ENCODE data around the gene CCDC85C.

Gene CCDC85C

GRCh38 chr14:99519931-99520421 lies 84.0 kb downstream of the CCDC85C start:
- no peak for DNase-seq

DNA sequence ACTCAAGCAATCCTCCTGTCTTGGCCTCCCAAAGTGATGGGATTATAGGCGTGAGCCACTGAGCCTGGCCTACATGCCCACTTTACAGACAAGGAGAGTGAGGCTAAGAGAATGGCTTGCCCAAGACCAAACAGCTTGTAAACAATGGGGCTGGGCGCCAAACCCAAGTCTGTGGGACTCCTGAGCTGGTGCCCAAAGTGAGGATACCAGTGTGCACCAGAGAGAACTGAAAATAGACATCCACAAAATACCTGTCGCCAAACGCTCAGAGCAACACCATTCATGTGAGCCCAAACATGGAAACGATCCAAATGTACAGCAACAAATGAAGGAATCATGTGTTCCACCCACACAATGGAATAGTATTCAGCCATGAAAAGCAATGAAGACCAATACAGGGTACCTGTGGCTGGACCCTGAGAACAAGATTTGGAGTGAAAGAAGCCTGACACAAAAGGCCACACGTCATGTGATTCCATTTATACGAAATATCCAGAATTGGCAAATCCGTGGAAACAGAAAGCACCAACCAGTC lies 84.6 kb downstream of the CCDC85C start:
- no peak for DNase-seq

DNA sequence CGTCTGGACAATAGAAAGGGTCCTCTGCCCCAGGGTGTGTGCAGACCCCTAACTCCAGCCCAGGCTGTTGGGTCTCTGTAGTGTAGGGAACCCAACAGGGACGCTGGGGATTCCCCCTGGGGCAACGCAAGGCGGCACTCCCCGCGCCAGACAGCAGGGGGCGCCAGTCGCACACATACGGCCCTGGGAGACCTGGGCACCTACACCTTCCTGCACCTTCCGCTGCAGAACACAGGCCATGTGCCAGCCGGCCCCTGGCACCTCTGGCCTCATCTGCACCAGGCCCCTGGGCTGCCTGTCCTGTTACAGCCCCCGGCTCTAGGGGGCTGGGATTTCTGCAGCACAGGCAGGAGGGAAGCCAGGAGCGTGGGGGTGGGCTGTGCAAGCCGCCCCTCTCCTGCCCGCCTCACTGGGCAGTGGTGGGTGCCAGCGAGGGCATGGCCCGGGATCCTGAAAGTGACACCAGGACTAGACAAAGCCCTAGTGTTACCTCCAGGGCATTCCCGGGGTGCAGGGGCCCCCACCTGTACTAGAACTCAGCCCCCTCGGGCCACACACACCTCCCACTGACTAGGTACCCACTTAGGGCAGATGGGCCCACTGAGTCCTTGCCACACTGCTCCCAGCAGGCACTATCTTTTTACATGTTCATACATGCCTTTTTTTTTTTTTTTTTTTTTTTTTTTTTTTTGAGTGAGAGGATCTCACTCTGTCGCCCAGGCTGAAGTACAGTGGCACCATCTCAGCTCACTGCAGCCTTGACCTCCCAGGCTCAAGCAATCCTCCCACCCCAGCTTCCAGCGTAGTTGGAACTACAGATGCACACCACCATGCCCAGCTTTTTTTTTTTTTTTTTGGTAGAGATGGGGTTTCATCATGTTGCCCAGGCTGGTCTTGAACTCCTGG lies 85.3 kb downstream of the CCDC85C start:
- DNase-seq, result no peak

DNA sequence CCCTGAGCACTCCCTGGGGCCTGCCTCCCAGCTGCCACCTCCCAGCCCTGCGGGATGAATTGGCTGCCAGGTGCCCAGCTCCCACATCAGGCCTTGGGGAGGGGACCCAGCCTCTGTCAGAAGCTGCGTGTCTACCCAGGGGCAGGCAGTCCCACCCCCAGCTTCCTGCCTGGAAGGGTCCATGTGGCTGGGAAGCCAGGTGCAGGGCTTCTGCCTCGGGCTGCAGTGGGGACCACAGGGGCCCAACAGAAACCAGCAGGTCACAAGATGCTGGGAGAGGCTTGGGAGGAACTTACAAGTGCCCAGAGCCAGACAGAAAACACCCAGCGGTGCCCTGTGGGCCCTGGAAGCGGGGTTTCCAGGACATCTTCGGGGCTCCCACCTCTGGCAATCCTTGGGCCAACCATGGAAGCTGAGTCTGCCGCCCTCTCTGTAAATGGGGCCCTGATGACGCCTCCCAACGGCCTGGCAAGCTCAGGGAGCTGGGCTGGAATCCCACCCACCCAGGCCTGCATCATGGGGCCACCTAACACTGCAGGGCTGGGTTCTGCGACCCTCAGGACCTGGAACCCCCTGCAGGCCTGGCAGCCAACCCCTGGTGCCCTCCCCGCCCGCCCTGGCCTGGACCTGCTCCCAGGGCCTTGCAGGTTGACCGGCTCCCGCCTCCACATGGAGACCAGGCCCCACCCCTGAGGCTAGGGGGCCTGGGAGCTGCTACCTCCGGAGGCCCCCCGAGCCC lies 86.2 kb downstream of the CCDC85C start:
- DNase-seq, result no peak

DNA sequence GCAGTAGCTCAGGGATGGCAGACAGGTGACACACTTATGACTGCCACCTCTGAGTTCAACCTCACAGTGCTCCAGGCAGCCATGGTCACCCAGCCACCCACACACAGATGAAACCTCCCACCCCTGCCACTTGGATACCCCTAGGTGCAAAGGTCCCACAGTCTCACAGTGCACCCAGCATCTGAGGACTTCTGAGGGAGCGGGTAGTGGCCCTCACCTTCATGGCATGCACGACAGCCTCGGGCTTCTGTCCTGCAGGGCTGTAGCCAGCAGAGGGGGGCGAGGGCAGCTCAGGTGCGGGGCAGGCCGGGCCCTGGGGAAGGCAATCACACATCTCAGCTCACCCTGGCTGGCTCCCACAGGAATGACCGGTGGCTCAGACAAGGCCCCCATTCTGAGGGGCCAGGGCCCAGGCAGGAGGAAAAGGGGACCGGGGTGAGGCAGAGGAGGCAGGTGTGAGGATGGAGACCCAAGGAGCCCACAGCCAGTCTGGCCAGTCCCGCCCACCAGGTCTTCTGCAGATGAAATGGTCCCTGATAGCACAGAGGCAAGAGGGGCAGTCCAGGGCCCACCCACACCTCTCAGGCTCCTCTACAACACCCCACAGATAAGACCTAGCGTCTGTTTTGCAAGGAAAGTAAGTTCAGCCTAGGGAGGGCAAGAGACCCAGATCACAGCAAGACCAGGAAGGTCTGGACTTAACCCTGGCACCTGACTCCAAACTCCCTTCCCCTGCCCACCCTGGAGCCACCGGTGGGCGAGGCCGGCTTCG lies 87.0 kb downstream of the CCDC85C start:
- no peak for DNase-seq

DNA sequence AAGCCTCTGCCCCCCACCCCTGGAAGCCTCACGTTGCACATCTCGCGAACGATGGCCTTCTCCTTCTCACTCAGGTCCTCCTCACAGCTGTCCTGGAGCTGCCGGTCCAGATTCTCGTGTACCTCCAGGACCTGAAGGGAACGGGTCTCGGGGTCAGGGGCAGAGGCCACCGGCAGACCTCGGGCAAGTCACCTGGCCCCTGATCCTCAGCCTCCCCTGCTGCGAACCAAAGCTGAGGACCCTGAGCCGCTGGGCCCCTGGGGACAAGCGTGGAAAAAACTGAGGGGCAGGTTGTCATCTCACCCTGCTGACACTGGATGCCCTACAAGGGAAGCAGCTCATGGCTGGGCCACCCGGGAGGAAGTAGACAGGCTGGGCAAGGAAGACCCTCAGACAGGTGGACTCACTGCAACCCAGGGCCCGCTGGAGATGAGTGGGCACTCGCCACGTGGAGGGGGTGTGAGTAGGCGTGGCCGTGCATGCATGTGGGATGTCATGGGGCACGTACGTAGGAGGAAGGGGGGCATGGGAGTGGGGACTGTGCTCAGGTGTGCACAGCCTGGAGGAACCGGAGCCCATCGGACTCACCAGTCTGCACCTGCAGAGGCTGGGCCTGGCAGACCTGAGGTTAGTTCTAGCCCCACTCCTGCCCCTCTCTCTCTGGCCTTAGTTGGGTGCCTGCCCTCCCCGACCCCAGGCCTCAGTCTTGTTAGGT lies 87.7 kb downstream of the CCDC85C start:
- DNase-seq, result no peak

GRCh38 chr14:99515301-99516155 lies 88.5 kb downstream of the CCDC85C start:
- no peak for DNase-seq

DNA sequence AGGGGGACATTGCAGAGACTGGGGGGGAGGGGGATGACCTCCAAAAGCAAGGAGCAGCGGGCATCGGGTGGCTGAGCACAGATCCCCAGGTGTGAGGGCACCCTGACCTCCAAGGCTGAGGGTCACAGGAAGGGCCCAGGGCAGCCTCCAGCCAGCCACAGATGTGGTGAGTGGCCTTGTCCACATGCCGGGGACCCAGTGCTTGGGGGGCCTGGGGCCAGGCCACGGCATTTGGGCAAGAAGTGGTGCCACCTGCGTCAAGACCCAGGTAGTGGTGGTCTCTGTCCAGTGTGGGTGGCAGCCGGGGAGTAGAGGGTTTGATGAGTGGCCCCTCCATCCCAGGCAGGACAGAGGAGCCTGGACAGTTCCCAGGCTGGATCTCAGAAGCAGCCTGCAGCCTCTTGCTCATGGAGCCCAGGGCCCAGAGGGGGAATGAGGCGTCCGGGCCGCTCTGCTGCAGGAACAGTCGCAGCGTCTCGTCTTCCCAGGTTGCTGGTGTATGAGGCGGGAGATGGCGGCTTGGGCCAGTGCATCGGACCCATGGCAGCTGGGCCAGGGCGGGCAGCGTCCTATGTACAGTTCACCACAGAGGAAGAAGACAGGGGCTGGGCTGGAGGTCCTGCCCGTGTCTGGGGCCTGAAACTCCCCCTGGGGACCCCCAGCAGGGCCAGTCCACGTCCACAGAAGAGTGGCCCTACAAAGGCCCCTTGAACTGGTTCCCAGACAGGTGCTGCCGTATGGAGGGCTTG lies 89.3 kb downstream of the CCDC85C start:
- no peak for DNase-seq

DNA sequence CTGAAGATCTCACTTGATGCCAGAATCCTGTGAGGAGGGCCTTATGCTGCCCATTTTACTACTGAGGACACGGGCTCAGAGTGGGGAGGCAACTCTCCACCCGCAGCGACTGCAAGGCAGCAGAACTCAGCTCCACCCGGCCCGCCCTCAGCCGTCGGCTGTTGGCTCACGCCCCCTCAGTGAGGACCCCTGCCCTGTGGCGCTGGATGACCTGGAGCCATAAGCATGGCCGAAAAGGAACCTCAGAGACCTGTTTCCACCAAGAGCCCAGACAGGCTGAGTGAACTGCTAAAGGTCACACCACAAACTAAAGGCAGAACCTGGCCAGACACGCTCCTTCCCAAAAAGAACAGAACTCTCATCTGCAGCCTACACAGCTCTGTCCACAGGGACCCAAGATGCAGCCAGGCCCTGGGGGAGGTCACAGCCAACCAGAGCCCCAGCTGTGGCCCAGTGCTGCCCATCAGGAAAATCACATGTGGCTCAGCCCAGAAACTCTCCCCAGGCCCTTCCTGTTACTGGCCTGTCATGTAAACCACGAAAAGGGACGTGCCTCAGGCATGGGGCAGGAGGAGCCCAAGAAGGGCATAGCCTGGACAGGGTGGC lies 90.0 kb downstream of the CCDC85C start:
- DNase-seq, result no peak

DNA sequence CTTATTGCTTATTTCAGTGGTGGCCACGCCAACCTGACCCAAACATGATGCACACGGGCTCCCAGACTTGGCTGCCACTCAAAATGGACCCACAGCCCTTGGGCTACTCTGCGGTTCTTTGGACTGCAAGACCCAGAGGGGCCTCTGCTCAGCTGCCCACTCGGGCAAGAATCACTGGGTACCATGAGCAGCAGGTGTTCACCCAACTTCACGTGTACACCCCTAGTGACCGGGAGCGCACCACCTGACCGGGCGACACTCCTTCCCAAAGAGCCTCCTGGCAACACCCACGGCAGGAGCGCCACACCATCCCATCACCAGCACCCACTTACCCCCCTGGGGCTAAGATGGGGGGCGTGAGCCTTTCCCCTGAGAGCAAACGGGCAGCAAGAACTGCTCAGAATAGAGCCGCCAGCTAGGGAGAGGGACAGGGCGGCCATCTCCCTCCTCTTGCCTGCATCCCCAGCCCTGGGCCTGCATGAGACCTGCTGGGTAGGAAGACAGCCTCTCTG lies 90.8 kb downstream of the CCDC85C start:
- DNase-seq, result no peak

GRCh38 chr14:99512571-99513182 lies 91.3 kb downstream of the CCDC85C start:
- no peak for DNase-seq

DNA sequence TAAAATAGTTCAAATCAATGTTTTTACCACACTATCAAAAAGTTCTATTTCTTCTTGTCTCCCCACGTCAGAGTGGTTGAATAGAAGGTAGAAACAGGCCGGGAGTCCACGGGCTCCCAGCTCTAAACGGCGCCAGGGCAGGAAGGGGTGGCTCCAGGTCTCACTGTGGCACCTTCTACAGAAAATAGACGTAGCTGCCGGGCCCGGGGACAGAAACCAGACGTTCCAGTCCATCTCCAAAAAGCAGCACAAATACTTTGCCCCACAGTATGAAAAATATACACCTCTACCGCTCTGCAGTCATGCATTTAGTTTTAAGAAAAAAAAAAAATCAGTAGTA lies 91.9 kb downstream of the CCDC85C start:
- DNase-seq, result no peak

DNA sequence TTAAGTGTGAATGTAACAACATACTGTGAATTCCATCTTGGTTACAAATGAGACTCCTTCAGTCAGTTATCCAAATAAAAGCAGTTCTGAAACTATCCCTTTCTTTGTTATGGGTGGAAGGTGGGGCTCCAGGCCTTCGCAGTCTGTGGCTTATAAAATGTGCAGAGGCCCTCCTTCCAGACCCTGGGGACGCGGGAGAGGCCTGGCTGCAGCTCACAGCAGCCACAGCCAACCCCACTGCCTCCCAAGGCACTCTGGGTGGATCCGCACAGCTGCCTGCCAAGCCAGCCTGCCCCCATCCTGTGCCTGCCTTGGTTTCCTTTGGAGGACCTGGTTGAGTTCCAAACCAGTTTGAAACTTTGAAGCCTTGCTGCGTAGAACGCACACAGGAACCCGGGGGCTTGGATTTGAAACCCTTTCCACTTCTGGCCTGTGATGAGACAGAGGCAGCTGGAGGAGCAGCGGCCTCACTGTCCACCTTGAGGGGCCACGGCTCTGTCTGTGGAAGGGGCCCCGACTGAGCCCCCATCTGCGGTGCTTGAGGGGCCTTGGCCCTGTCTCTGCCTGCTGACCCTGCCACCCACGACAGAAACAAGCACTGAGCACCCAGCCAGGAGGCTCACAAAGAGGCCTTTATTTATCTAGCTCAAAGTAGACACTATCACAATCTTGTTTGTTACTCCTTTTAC lies 92.4 kb downstream of the CCDC85C start:
- DNase-seq, result no peak

DNA sequence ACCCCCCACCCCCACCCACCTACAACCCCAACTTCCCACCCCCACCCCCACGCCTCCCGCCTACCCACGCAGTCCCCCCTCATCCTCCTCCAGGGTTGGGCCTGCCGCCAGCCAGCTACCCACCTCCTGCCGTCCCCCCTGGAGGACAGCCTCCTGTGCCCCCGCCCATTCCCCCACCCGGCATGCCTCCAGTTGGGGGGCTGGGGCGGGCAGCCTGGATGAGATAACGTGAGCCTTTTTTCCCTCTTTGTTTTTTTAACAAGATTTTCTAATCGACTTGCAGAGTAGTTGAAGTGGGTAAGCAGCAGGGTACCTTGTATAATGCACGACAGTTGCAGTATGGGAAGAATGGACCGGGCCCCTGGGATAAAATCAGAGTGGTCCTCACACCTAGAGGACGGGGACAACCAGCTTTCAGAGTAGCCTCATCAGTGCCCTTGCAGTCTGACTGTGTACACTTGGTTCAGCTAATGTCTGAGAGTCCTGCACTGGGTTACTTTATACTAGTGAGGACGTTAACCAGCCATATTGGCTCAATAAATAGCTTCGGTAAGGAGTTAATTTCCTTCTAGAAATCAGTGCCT lies 93.4 kb downstream of the CCDC85C start:
- no peak for DNase-seq

GRCh38 chr14:99509871-99510555 lies 94.0 kb downstream of the CCDC85C start:
- no peak for DNase-seq

DNA sequence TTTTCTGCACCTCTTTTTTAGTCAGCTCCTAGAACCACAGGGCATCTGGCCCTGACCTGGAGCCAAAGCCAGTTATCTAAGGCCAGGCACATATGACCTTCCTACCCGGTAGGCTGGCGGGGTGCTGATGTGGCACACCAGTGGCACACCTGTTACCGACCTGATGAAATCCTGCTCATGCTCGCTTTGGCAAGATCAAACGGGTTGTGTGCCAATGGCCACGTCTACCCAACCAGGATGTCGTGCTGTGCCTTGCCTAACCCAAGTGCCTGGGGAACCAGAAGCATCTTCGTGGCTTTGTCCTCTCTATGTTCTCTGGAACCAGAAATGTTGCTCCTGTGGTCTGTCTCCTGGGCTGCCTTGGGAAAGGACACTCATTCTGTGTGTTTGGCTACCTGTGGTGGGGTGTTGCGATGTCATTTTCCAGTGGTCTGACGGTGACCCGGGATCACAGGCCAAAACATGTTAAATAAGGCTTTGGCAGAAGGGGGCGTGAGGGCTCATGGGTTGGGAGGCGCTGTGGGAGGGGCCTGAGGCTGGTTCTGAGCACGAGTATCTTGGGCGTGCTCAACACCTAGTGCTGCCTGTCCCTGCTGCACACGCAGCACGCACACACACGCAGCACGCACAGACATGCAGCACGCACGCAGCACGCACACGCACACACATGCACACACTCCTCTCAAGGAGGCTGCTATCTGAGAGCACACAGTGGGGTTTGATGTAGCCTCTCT lies 94.9 kb downstream of the CCDC85C start:
- no peak for DNase-seq

Data from cortex of kidney (tissue), 1 donor.